NCI-H82 treated with DMSO at 0.1 percent for 48 hours (cell line): ENCODE results near the gene GNAI2.
"Not testable (repeated sequence)": the region's sequence is repeated elsewhere in the genome, so short reads cannot be mapped to it uniquely, and the experiment has no call there.

Source experiments
- DNase-seq: peaks from one replicate; lab custom pipeline; 2025; ENCODE audit not compliant: unreplicated experiment; lab: John Stamatoyannopoulos, UW

The GNAI2 gene

DNA sequence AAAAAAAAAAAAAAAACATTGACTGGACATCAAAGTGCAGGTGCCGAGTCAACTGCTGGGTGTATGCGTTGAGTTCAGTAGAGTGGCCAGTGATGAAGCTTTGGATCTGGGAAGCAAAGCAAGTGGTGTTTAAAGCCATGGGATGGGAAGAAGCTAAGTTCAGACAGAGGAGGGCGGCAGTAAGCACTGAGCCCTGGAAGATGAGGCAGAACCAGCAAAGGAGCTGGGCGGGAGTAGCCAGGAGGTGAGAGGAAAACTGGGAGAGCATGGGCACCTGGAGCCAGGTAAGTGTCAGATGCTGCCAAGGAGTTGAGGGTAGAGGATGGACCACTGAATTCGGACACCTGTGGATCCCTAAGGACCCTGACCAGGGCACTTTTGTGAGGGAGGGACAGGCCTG lies 11.4 kb upstream of the GNAI2 start:
- DNase-seq: no peak

DNA sequence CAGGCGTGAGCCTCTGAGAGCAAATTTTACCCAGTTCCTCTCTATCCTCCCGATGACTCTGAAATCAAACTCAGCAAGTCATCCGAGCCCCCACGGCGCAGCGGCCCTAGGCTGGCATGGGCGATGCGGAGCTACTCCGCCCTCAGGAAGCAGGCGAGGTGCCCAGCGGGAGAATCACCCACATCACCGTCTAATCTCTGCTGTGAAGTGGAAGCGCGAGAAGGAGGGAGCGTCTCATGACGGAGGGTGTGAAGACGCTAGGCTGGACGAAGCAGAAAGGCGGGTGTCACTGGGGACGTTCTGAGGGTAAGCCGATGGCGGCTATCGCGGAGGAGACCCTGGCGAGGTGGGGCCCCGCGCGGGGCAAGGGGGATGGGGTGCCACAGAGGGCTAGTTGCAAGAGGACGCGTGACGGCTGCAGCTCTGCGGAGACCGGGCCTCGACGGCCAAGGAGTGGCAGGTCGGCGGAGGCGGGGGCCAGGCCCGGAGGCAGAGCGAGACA lies 9.1 kb upstream of the GNAI2 start:
- DNase-seq: no peak

DNA sequence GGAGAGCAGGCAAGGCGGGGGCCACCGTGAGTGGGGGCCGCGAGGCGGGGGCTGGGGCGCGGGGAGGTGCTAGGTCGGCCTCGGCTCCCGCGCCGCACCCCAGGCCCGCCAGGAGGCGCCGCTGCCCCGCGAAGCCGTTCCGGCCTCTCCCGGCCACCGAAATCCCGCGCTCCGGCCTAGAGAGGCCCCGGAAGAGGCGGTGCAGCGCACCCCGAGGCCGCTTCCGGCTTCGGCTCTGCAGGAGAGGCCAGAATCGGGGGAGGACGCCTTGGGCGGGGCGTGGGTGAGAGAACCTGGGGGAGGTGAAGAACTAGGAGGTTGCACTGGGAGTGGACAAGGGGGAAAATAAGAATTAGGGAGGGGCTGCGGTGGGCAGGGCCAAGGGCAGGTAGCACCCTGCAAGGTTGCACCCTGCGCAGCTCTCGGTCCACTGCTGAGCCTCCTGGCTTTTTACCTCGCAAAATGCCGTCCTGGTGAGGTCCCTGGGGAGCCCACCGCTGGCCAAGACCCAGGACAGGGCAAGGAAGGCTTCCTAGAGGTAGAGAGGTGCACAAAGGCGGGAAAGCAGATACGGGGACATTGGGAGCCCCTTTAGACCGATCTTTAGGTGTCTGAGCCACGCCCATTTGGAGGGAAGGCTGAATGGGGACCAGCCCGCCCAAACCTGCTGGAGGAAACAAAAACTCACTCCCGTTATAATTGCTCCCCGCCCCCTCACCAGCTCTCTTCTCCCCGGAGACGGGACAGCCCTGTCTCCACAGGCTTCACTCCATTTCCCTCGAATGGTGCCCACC lies 8.4 kb upstream of the GNAI2 start:
- DNase-seq: peak; percentile 61

DNA sequence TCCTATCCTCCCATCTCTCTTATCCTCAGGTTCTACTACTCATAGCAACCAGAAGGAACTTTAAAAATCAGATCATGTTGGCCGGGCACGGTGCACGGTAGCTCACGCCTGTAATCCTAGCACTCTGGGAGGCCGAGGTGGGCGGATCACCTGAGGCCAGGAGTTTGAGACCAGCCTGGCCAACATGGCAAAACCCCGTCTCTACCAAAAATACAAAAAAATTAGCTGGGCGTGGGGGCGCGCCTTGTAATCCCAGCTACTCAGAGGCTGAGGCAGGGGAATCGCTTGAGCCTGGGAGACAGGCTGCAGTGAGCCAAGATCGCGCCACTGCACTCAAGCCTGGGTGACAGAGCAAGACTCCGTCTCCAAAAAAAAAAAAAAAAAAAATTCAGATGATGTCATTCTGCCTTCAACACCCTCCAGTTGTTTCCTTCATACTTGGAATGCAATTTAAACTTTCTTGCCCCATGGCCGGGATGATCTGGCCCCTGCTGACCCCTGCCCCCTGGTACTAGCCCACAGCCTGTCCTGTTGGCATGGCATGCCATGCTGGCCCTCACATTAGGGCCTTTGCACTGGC lies 7.7 kb upstream of the GNAI2 start:
- DNase-seq: not testable (repeated sequence)

DNA sequence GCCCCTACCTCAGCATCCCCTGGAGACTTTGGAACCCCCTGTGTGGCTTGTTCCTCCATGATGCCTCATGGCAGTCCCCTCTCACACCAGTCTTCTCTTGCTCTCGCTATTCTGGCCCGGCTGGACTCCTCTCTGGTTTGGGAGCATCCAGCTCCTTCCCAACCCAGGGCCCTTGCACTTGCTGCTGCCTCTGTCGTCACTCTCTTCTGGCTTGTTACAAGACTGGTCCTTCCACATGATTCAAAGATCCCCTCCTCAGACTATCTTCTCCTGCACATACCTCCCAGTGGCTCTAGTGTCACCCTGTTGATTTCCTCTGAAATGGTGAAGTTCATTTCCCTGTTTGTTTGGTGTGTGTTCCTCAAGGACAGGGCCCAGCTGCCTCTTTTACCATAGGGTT lies 6.5 kb upstream of the GNAI2 start:
- DNase-seq: no peak

DNA sequence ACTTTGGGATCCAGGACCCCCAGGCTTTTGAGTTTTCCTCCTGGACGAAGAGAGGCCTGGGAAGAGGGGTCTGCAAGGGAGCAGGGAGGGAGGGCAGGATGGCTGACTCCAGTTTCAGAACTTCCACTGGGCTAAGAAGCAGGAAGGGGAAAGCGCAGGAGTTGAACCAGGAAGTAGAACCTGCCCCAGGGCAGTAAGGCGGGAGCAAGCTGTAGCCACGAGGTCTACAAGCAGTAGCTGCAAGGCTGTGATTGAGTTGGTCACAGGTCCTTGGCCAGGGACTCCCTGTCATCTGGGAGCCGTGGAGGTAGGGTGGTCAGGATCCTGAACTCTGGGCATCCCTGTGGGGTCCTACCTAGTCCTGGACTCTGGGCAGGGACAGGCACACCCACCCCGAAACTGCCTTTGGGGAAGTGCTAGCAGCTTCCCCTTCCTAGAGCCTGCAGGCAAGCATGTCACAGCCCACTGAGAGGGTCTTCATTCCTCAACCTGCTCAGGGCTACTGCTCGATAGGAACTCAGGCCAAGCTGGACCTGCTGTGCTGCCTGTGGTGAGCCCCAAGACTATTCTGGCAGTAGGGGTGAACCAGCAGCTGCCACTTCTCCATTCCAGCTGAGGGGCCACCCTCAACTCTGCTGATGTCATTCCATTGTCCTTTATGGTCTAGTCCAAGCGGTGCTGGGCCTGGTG lies 5.8 kb upstream of the GNAI2 start:
- no peak for DNase-seq

DNA sequence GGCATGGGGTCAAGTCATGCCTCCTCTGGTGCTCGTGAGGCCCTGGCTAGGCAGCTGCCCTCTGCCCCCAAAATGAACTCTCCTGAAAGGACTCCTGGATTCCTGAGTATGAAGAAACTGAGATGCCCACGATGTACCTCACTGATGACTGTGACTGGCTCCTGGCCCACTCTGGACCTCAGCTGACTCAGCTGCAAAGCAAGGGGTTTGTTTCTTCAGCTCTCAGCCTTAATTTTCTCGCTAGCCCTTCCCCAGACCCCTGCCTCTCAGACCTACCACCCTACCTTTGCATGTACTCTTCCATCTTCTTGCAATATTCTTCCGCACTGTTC lies 5.2 kb upstream of the GNAI2 start:
- no peak for DNase-seq

DNA sequence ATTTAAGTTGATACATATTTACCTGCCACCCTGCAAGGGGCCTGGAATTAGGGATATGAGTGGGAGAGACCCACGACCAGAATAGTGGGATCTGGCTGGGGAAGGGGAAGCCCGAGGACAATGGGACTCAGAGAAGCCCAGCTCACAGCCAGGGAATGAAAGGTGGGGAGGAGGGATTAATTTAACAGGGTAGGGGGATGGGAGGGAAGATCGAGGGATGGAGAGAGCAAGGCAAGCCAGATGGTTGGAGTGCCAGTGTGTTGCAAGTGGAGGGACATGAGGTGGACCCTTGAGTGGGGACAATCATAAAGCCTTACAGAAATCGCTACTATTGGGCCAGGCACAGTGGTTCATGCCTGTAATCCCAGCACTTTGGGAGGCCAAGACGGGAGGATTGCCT lies 4.4 kb upstream of the GNAI2 start:
- peak; percentile 57 for DNase-seq

DNA sequence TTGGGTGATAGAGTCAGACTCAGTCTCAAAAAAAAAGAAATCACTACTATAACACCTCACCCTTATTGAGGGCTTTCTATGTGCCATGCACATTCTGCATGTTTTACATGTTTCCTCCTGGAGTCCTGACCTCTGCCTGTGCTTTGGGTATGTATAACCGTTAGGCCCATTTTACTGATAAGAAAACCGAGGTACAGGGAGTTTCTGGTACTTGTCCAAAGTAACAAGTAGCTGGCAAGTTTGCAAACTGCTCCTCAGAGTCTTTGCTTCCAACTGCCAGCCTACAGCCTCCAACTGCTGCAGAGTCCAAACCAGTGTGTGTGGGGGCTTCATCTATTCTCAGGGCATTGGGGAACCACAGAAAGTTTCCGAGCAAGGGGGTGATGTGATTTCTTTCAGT lies 3.7 kb upstream of the GNAI2 start:
- no peak for DNase-seq

DNA sequence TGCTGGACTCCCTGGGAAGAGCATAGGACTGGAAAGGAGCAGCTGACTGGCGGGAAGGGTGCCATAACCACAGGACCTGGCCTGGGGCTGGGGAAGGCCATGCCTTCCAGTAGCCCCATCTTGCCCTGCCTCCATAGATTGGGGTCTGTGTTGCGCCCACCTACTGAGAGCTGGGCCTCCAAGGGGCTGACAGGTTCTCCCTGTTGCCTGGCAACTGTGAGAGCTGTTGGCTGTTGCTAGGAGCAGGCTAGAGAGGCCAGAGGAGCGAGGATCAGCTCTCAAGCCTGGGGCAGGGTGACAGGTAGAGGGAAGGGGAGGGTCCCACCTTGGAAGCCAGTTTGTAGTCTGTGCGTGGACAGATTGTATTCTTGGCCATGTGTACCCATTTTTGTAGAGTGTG lies 2.8 kb upstream of the GNAI2 start:
- no peak for DNase-seq

DNA sequence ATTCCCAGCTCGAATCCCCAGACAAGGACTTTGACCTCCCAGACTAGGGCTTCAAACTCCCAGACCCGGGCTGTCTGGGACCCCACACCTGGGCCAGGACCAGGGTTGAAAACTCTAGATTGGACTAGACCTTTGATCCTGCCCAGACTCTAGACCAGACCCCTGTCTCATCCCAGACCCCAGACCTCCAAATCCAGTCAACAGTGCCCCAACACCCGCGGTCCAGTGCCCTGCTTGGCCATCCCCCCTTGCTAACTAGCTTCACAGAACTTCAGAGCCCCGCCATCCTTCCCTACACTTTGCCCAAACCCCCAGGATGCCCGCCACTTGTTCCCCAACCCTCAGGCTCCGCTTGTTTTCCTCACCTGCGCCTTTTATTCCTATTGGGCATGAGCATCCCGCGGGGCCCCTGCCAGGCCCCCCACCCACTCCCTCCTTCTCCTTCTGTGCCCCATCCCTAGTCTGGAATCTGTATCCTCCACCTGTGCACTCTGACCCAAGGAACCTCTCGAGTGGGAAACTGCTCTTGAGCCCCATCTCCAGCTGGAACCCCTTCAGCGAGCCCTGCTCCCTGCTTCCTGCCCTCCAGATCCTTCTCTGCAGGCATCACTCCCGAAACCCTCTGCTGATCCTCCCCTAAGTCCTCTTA lies 604 bp downstream of the GNAI2 start:
- DNase-seq: no peak

DNA sequence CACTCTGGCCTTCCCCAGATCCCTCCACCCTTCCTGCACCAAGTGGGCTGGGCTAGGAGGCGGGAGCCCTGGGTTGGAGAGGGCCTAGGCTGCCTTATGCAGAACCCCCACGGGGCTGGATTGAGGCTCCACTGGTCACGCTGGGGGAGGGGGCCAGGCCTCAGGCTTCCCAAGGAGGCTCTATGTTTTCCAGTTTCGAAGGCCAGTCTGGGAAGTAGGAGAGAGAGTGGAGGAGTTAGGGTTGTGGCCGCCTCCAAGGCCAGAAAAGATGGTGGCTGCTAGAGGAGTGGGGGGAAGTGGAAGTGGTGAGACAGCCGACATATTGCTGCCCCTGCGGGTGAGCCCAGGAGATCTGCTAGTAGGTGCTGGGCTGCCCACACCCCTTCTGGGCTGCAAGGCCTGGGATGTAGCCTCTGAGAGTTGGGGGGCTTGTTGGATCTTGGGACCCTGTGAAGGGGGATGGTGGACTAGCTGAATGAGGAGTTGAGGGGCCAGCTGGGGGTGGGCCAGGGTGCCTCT lies 1.2 kb downstream of the GNAI2 start:
- DNase-seq: no peak

DNA sequence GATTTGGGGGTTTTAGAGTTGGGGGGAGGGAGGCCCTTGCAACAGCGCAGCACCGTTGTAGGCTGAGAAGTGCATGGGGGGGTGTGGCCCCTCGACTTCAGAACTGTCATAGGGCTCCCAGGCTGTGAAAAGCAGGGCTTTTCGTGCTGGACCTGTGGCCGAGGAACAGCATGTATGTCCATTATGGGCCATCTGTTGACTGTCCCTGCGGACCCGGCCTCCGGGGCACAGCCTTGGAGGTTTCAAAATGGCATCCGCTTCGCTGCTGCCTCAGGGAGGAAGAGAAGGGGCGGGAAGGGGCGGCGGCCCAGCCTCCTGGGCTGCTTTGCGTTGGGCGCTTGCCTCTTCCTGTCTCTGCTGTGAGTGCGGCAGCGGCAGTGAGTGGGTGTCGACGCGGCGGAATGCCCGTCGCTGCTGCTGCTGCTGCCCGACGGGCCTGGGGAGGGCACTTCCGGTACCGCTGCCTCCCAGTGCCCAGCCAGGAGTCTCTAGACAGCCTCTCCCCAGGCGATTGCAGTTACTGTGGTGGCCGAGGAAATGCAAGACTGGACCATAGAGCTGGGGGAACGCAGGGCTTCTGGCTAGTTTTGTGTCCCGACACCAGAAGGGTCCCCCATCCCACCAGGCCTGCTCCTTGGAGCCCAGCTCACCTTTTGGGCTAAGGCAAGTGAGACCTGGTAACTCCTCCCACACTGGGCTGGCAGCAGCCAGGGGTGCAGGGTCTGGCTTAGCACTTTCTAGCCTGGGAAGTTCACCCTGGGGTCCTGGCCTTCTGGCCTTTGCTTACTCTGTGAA lies 1.9 kb downstream of the GNAI2 start:
- no peak for DNase-seq

DNA sequence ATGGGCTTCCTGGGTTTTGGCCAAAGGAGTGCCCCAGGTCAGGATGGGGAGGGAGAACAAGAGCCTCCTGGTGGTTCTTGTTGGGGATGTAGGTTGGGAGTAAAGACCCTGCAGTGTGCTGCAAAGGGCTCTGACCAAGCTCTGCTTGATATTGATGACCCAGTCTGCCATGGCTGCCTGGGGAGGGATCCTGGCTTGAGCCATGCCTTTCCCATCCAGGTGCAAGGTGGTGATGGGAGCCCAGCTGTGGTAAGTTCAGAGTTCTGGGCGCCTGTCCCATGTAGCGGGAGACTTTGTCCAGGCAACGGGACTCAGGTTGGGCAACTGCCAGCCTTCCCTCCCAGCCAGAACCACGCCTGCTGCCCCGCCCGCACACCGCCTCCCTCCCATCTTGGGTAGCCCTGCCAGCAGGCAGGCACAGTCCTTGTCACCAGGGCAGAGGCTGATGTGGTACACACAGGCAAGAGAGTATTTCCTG lies 2.6 kb downstream of the GNAI2 start:
- DNase-seq: no peak

DNA sequence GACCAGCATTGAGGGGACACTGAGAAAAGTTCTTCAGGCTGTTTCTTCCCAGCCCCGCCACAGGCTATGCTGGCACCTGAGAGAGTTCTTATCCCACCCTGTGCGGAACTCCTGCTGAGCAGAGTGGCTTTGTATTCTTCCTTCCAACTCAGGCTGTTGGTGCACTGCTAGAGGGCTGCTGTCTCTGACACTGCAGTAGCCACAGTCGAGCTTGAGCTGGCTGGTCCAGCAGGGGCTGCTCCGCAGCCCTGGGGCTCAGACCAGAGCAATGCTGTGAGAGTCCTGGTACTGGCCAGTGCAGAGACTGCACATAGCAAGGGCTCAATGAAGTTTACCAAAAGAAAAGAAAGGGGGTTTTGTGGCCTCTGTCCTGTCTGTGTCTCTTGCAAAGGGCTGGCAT lies 3.6 kb downstream of the GNAI2 start:
- DNase-seq: no peak

DNA sequence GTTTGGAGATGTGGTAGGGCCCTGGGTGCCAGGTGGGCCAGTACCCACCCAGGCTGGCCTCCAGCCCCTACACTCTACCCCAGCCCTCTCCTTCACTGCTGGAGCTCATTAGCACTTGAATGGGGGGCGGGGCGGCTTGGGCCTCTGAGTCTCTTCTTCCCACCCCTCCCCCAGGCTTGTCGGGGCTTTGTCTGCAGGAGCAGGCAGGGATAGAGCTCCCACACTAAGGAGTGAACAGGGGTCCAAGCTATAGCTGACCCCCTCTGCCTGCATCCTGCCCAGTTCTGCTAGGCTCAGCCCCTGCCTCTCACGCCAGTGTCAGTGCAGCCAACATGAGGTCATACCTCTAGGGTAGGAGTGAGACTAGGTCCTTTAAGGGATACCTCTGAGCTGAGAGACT lies 5.2 kb downstream of the GNAI2 start:
- peak; percentile 15 for DNase-seq

DNA sequence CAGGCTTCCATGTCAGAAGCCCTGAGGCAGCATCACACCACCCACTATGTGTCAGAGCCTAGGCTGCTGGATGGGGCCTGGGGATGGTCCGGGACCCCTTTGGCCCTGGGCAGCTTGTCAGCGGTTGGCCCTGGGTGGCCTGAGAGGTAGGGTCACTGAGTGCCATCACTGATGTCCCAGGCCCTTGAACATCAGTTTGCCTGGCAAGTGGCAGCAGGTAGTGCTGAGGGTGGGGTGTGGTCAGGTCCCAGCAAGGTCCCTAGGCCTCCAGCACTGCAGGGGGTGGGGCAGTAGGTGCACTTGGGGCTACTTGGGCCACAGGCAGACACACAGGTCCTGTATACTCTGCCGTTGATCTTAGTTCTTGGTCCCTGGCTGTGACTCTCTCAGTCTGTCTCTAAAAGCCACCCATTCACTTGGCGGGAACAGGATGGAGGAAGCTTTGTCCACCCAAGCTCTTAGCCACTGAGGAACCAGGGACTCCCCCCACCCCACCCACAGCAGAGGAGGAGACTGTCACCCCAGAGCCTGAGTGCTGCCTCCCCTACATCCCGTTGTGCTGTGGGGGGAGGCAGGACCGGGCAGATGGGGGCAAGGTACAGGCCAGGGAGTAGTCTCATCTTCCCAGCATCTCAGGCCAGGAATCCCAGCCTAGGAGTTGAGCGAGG lies 5.8 kb downstream of the GNAI2 start:
- DNase-seq: no peak

DNA sequence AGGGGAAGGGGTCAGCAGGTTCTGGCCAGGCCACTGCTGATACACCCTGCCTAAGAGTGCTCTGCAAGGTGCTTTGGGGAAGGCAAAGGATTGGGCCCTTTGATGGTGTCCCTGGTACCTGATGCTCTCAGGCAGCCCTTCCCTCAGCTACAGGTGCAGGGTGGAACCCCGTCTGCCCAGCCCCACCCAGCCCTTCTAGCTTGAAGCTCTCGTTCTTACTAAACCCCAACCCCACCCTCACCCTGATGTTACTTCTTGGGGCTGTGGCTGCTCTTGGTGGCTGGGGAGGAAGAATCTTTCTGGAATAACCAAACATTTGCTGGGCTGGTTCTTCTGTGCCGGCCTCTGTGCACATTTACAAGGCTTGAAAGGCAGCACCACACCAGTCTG lies 6.4 kb downstream of the GNAI2 start:
- no peak for DNase-seq

DNA sequence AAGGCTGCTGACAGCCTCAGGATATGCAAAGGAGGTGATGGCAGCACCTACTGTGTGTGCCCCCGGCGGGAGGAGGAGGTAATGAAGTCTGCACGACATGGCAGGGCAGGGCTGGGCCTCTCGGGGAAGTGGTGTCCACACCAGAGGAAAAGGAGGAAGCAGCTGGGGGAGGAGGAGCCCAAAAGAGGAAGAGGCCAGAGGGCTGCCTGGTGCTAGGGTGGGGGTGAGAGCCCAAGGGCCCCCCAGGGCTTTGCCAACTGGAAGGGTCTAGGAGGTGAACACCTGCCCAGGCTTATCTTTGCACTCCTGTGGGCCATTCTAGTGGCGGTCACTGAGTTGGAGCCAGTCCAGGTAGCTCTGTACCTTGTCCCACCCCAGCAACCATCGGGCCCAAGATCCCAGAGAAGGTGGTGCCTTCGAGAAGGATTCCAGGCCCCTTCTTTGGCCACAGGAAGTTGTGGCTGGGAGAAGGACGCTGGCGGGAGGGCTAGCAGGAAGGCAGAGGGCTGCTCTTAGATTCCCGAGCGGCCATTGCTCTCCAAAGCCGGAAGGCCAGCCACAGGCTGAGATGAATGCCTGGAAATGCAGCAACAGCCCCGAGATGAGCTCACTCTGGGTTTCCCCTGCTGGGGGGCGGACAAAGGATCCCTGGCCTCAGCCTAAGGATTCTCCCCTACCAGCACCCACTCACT lies 7.0 kb downstream of the GNAI2 start:
- DNase-seq: no peak

DNA sequence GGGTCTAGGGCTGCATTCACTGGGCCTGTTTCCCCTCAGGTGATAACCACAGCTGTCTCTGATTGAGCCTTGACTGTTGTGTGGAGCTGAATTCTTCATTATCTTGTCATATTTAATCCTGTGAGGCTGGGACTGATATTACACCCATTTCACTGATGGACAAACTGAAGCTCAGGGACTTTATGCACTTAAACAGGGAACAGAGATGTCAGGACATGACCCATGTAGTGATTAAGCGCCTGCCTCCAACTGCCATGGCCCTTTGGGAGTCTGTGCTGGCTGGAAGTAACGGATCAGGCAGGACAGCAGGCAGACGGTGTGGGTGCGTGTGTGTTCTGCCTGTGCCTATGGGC lies 7.5 kb downstream of the GNAI2 start:
- no peak for DNase-seq
